Upper lobe of right lung (tissue), 1 donor: Measurements from ENCODE around the gene CAPS. TPM values are rescaled to one million over a fixed set of nuclear protein-coding genes. Genes with fewer than 3 reads are reported as not detected.

Experiments
- ATAC-seq: fragments of 200-7000 bp; cut with Tn5 transposase; one replicate; pipeline ENCODE4 v1.9.1; 2020; ENCODE audit warnings: mild to moderate bottlenecking, moderate library complexity
- DNase-seq: peaks from one replicate; pipeline ENCODE4 v3.0.0-alpha.2; 2020
- H3K27ac ChIP-seq: fragments of 200-600 bp; one replicate; pipeline ENCODE4 v1.8.0; 2022
- H3K27me3 ChIP-seq: fragments of 200-600 bp; one replicate; pipeline ENCODE4 v1.8.0; 2022; ENCODE audit warnings: mild to moderate bottlenecking
- H3K36me3 ChIP-seq: fragments of 200-600 bp; one replicate; pipeline ENCODE4 v1.8.0; 2022
- H3K4me1 ChIP-seq: fragments of 200-600 bp; one replicate; pipeline ENCODE4 v1.8.0; 2022
- H3K4me3 ChIP-seq: fragments of 200-600 bp; one replicate; pipeline ENCODE4 v1.8.0; 2022; ENCODE audit warnings: mild to moderate bottlenecking
- H3K9me3 ChIP-seq: fragments of 200-600 bp; one replicate; pipeline ENCODE4 v1.8.0; 2022
- CTCF ChIP-seq: fragments of 200-600 bp; IDR thresholded peaks from one replicate; pipeline ENCODE4 v1.8.0; 2022; ENCODE audit warnings: antibody characterized with exemption
- intact Hi-C: fragments of 100-400 bp; cut with DNase I; formaldehyde crosslinking; loops from one replicate; pipeline ENCODE4 v1.11.0; 2022
- total RNA-seq: library from RNA; stranded (reverse); fragmentation: NEBNext Ultra II Directional; extraction: Animal tissue kit (Norgen Biotek cat#: 25700); gene quantifications from one replicate; pipeline ENCODE4 v1.2.1, GENCODE V29; 2021
- donor health status: DM: no; HTN: yes; CAD: no; lungs with severe emphysema.

The CAPS gene
- total RNA-seq, 1 donor from 2014 or later: 12.5 TPM

- DNase-seq (no peak), ATAC-seq (peak; percentile 7)
- Histone ChIP-seq H3K36me3 (peaks cover 55% of the 10 kb centered on the region), H3K9me3 (no peaks in the 10 kb centered on the region), H3K27me3 (no peaks in the 10 kb centered on the region), H3K27ac (no peak overlapping the region), H3K4me3 (no peak overlapping the region), H3K4me1 (peaks cover 30% of the 10 kb centered on the region)
- intact Hi-C loops: no loop called here
- TF ChIP-seq CTCF: no peak
Observed at GRCh38 chr19:5932146-5932545, 18.1 kb downstream of the CAPS start.

GRCh38 chr19:5932609-5933262, 18.7 kb downstream of the CAPS start:
- Histone ChIP-seq H3K27ac (no peak overlapping the region), H3K4me3 (no peak overlapping the region), H3K9me3 (no peaks in the 10 kb centered on the region), H3K4me1 (peaks cover 30% of the 10 kb centered on the region), H3K36me3 (peaks cover 55% of the 10 kb centered on the region), H3K27me3 (no peaks in the 10 kb centered on the region)
- TF ChIP-seq CTCF: no peak
- intact Hi-C loops: no loop called here
- no peak for ATAC-seq
- no peak for DNase-seq

GRCh38 chr19:5933391-5934068, 19.5 kb downstream of the CAPS start:
- TF ChIP-seq CTCF: no peak
- Histone ChIP-seq H3K36me3 (peaks cover 52% of the 10 kb centered on the region), H3K4me3 (no peak overlapping the region), H3K27me3 (no peaks in the 10 kb centered on the region), H3K27ac (no peak overlapping the region), H3K9me3 (no peaks in the 10 kb centered on the region), H3K4me1 (peaks cover 30% of the 10 kb centered on the region)
- no peak for DNase-seq
- intact Hi-C loops: no loop called here
- no peak for ATAC-seq

GRCh38 chr19:5934069-5934401, 20.0 kb downstream of the CAPS start:
- Histone ChIP-seq H3K9me3 (no peaks in the 10 kb centered on the region), H3K27me3 (no peaks in the 10 kb centered on the region), H3K27ac (peak overlapping the region; percentile 45), H3K36me3 (peaks cover 47% of the 10 kb centered on the region), H3K4me3 (no peak overlapping the region), H3K4me1 (peaks cover 30% of the 10 kb centered on the region)
- no peak for DNase-seq
- no peak for ATAC-seq
- intact Hi-C loops: no loop called here
- TF ChIP-seq CTCF: no peak

- no peak overlapping the region for H3K4me3 ChIP-seq
- no peaks in the 10 kb centered on the region for H3K9me3 ChIP-seq
- DNase-seq (no peak), ATAC-seq (no peak)
- TF ChIP-seq CTCF: no peak
- peaks cover 30% of the 10 kb centered on the region for H3K4me1 ChIP-seq
- H3K27ac ChIP-seq: peak overlapping the region; percentile 45
- H3K27me3 ChIP-seq: no peaks in the 10 kb centered on the region
- H3K36me3 ChIP-seq: peaks cover 38% of the 10 kb centered on the region
- intact Hi-C loops: no loop called here
Observed at GRCh38 chr19:5934774-5935472, 20.9 kb downstream of the CAPS start.
